Right lobe of liver (tissue), 6 donors: ENCODE measurements around the gene TRIM24. TPM values are rescaled to one million over a fixed set of nuclear protein-coding genes. Genes with fewer than 3 reads are reported as not detected.

ENCODE experiments used
- ATAC-seq, 4 donors: fragments of 200-7000 bp; cut with Tn5 transposase; one replicate each; pipeline ENCODE4 v1.9.1; 2020; ENCODE audit warnings: mild to moderate bottlenecking in 4 of 4, moderate library complexity in 4 of 4
- DNase-seq, 3 donors: peaks; one replicate each; pipeline ENCODE4 v3.0.0-alpha.2; 2020
- H3K27ac ChIP-seq, 3 donors: fragments of 200-600 bp; one replicate each; pipeline ENCODE4 v1.8.0; 2022
- H3K27me3 ChIP-seq, 2 donors: fragments of 200-600 bp; one replicate each; pipeline ENCODE4 v1.8.0; 2022
- H3K36me3 ChIP-seq, 4 donors: fragments of 200-600 bp; sonication (generic) in 1 of 4; one replicate each; pipeline versions ENCODE4 v1.5.1 to v1.8.0; 2017 to 2022; ENCODE audit warnings: control low read depth in 1 of 4
- H3K4me1 ChIP-seq, 4 donors: fragments of 200-600 bp; sonication (generic) in 1 of 4; one replicate each; pipeline versions ENCODE4 v1.5.1 to v1.8.0; 2017 to 2022; ENCODE audit warnings: control low read depth in 1 of 4
- H3K4me3 ChIP-seq, 3 donors: fragments of 200-600 bp; one replicate each; pipeline ENCODE4 v1.8.0; 2022
- H3K9me3 ChIP-seq, 4 donors: fragments of 200-600 bp; sonication (generic) in 1 of 4; one replicate each; pipeline versions ENCODE4 v1.5.1 to v1.8.0; 2017 to 2022; ENCODE audit warnings: control low read depth in 1 of 4
- POLR2A ChIP-seq: fragments of 450-650 bp; IDR thresholded peaks from one replicate; pipeline ENCODE4 v1.6.1; 2017; ENCODE audit warnings: antibody characterized with exemption, mild to moderate bottlenecking
- WGBS: methylation state at CpG from one replicate; pipeline ENCODE4 v1.1.6; 2018; ENCODE audit warnings: low coverage, low lambda C conversion rate; ENCODE audit not compliant: insufficient coverage; ENCODE audit errors: missing lambda C conversion rate; 5-methylcytosine and 5-hydroxymethylcytosine counted together
- intact Hi-C, 2 donors: fragments of 100-400 bp; cut with DNase I; formaldehyde crosslinking; loops; one replicate each; pipeline versions ENCODE4 v1.11.2 to v1.14.1; 2022
- total RNA-seq, 6 experiments: library from RNA; depleted of rRNA in 2 of 6; stranded (reverse); fragments of >200 nt in 2 of 6; fragmentation: NEBNext Ultra II Directional in 3 of 6; extraction: Animal tissue kit (Norgen Biotek cat#: 25700) in 3 of 6; gene quantifications; one replicate each; pipeline versions ENCODE4 v1.1.0 to v1.2.4, GENCODE V29; 2016 to 2023
- TF ChIP-seq, protein P1 (sequence below), 4 donors: fragments of 200-600 bp in 3 of 4; fragments of 450-650 bp in 1 of 4; IDR thresholded peaks; one replicate each; pipeline versions ENCODE4 v1.5.1 to v1.8.0; 2016 to 2022; ENCODE audit warnings: antibody characterized with exemption in 4 of 4, mild to moderate bottlenecking in 2 of 4
- donor health status: DM: no; HTN: yes; CAD: no.
- donor health status: DM: no; HTN: no; CAD: no.
- donor health status: DM: no; HTN: no; CAD: no.
- donor health status: DM: no; HTN: yes; CAD: no.
- donor health status: DM: no; HTN: yes; CAD: no.

TRIM24 gene
- total RNA-seq, 6 experiments from 2014 or later, result 14.5 to 18.9 (median 16.5) TPM

DNA sequence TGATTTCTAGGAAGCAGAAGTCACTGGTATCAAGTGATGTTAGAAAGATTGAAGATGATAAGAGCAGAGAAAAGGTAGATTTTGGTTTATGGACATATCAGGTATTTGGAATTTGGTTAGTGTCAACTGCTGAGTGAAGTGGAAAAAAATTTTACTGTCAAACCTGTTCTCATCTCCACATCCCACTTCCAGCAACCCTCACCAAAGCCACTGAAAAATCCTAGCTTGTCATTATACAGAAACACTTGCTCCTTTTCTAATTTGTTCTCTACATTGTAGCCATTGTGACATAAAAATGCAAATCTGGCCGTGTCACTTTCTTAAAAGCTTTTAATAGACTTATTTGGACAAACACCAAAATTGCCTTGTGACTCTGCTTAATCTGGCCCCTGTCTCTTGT lies 54.0 kb downstream of the TRIM24 start:
- Histone ChIP-seq H3K9me3 (no peaks in the 10 kb centered on the region), H3K4me1 (peaks cover 0 to 36% (median 17%) of the 10 kb centered on the region in 4 donors), H3K27me3 (no peaks in the 10 kb centered on the region), H3K36me3 (peaks cover 0 to 13% (median 4%) of the 10 kb centered on the region in 4 donors), H3K27ac (peak overlapping the region in 1 of 3 donors; percentile 63), H3K4me3 (no peak overlapping the region)
- DNase-seq, result no peak
- no peak for TF ChIP-seq POLR2A
- TF ChIP-seq, protein P1, sequence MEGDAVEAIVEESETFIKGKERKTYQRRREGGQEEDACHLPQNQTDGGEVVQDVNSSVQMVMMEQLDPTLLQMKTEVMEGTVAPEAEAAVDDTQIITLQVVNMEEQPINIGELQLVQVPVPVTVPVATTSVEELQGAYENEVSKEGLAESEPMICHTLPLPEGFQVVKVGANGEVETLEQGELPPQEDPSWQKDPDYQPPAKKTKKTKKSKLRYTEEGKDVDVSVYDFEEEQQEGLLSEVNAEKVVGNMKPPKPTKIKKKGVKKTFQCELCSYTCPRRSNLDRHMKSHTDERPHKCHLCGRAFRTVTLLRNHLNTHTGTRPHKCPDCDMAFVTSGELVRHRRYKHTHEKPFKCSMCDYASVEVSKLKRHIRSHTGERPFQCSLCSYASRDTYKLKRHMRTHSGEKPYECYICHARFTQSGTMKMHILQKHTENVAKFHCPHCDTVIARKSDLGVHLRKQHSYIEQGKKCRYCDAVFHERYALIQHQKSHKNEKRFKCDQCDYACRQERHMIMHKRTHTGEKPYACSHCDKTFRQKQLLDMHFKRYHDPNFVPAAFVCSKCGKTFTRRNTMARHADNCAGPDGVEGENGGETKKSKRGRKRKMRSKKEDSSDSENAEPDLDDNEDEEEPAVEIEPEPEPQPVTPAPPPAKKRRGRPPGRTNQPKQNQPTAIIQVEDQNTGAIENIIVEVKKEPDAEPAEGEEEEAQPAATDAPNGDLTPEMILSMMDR (IDR thresholded peaks at IDR 0.05), result no peak
- ATAC-seq, result no peak
- intact Hi-C loops, result no loop called here
- 13% methylated on average over 1 of the region's 1 CpG for WGBS

DNA sequence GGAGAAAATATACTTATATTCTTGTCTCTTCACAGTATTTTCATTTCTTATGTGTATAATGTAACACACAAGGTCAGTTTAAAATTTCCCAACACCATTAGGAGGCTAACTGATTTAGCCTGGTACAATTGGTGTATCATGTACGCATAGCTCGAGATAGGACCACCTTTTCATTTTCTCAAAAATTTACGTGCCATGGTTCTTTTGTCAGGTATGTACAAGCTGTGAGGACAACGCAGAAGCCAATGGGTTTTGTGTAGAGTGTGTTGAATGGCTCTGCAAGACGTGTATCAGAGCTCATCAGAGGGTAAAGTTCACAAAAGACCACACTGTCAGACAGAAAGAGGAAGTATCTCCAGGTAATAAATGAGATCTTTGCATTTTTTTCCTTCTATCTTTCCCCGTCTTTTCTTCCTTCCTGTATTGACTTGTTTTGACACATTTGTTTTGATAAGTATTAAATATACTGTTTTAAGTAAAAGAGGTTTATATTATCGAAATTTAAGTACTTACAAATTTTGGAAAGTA lies 55.0 kb downstream of the TRIM24 start:
- DNase-seq, result no peak
- Histone ChIP-seq H3K9me3 (no peaks in the 10 kb centered on the region), H3K4me3 (no peak overlapping the region), H3K27ac (no peak overlapping the region), H3K36me3 (peaks cover 0 to 23% (median 10%) of the 10 kb centered on the region in 4 donors), H3K4me1 (peaks cover 0 to 36% (median 17%) of the 10 kb centered on the region in 4 donors), H3K27me3 (no peaks in the 10 kb centered on the region)
- intact Hi-C loops, result no loop called here
- 60% methylated on average over 7 of the region's 7 CpGs for WGBS
- TF ChIP-seq, protein P1 (IDR thresholded peaks at IDR 0.05), result no peak
- no peak for TF ChIP-seq POLR2A
- peak in 1 of 4 donors; percentile 38 for ATAC-seq

GRCh38 chr7:138519061-138519798 lies 59.2 kb downstream of the TRIM24 start:
- H3K4me3 ChIP-seq, result no peak overlapping the region
- H3K4me1 ChIP-seq, result peaks cover 0 to 10% (median 4%) of the 10 kb centered on the region in 4 donors
- no peak for TF ChIP-seq POLR2A
- TF ChIP-seq, protein P1 (IDR thresholded peaks at IDR 0.05), result no peak
- DNase-seq (no peak), ATAC-seq (no peak)
- H3K9me3 ChIP-seq, result no peaks in the 10 kb centered on the region
- H3K36me3 ChIP-seq, result peaks cover 0 to 29% (median 14%) of the 10 kb centered on the region in 4 donors
- 100% methylated on average over 4 of the region's 4 CpGs for WGBS
- intact Hi-C loops, result no loop called here
- H3K27ac ChIP-seq, result no peak overlapping the region
- H3K27me3 ChIP-seq, result no peaks in the 10 kb centered on the region

- DNase-seq (no peak), ATAC-seq (no peak)
- Histone ChIP-seq H3K9me3 (no peaks in the 10 kb centered on the region), H3K36me3 (peaks cover 0 to 29% (median 14%) of the 10 kb centered on the region in 4 donors), H3K4me3 (no peak overlapping the region), H3K27me3 (no peaks in the 10 kb centered on the region), H3K4me1 (no peaks in the 10 kb centered on the region), H3K27ac (no peak overlapping the region)
- TF ChIP-seq, protein P1 (IDR thresholded peaks at IDR 0.05), result no peak
- TF ChIP-seq POLR2A, result no peak
- intact Hi-C loops, result no loop called here
- WGBS, result 87% methylated on average over 4 of the region's 4 CpGs
Measured at GRCh38 chr7:138520742-138521141, 60.7 kb downstream of the TRIM24 start.
